ENCODE data around the gene THEMIS.
"Not testable (repeated sequence)": the region's sequence is repeated elsewhere in the genome, so short reads cannot be mapped to it uniquely, and the experiment has no call there.

DNA sequence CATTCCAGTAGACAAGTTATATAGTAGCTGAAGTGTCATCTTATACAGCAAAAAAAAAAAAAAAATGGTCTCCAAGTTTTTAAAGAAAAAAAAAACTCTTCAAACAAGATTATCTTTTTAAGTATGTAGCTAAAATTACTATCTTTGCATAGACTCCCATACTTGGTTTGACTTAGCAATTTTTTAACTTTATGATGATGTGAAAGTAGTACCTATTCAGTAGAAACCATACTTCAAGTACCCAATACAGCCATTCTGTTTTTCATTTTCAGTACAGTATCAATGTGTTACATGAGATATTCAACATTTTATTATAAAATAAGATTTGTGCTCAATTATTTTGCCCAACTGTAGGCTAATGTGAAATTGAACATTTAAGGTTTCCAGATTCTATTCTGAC, 18.9 kb downstream of the THEMIS start:
- not testable (repeated sequence) for TF ChIP-seq CTCF (IDR thresholded peaks at IDR 0.05); POLR2AphosphoS5 (IDR thresholded peaks at IDR 0.05; ENCODE audit: insufficient read depth in 1 of 2, low read depth in 1 of 2); POLR2A (IDR thresholded peaks at IDR 0.05)
